ENCODE results near the gene AGL. TPM values are rescaled to one million over a fixed set of nuclear protein-coding genes. Genes with fewer than 3 reads are reported as not detected.

AGL gene
- total and polyA plus RNA-seq, 2 of the 4 experiments (the other 2 are of a cell fraction): 2.4 to 7.0 TPM

DNA sequence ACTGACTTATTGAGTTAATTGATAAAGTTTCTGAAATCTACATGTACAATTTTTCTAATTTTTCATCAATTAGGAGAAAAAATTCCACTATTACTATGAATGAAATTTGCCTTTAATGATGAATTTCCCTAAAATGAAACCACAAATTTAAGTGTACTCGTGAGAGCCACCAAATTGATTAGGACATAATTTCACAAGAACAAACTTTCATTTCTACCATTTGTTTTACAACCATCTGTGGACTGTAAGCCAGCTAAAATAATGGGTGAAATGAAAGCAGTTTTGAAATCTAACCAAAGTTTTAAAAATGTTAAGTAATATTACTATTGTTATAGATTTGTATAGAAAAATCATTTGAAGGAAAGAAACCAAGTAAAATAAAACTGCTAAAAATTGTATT, 41.8 kb downstream of the AGL start:
- Histone ChIP-seq H3K18ac (ENCODE audit: low read depth, low read length) (no peak overlapping the region), H3K9me3 (ENCODE audit: control insufficient read depth, insufficient read depth, low read length) (no peaks in the 10 kb centered on the region), H2BK15ac (ENCODE audit: low read depth, low read length) (no peak overlapping the region), H3K56ac (ENCODE audit: extremely low read depth, insufficient read depth, low read length) (no peak overlapping the region), H2BK5ac (ENCODE audit: low read depth, low read length, poor library complexity, severe bottlenecking) (no peak overlapping the region), H3K23ac (ENCODE audit: low read depth, low read length) (no peak overlapping the region), H3K27ac (ENCODE audit: insufficient read depth, low read length) (no peak overlapping the region), H2AFZ (replicated peaks; ENCODE audit: low read length, poor library complexity) (no peak overlapping the region), H2BK120ac (ENCODE audit: low read depth, low read length) (no peak overlapping the region), H3K4me2 (ENCODE audit: low read depth, low read length) (no peak overlapping the region), H2AK9ac (replicated peaks; ENCODE audit: low read depth, low read length, poor library complexity) (no peak overlapping the region), H3K9me1 (ENCODE audit: insufficient read depth, low read length) (no peaks in the 10 kb centered on the region), H3K27me3 (ENCODE audit: control insufficient read depth, insufficient read depth, low read length) (no peaks in the 10 kb centered on the region), H4K20me1 (ENCODE audit: insufficient read depth, low read length) (no peaks in the 10 kb centered on the region), H4K91ac (ENCODE audit: insufficient read depth, low read depth, low read length) (no peak overlapping the region), H3K4ac (ENCODE audit: low read depth, low read length) (no peak overlapping the region), H3K79me1 (ENCODE audit: low read depth in 1 of 2, low read length in 2 of 2) (no peaks in the 10 kb centered on the region), H4K5ac (ENCODE audit: low read depth, low read length) (no peak overlapping the region), H3K36me3 (ENCODE audit: control insufficient read depth, insufficient read depth, low read length) (peaks cover 4% of the 10 kb centered on the region; the same call in 1 of the 2 replicates), H3K14ac (replicated peaks; ENCODE audit: low read depth, low read length) (no peak overlapping the region), H2AK5ac (ENCODE audit: low read depth, low read length) (no peak overlapping the region), H3K9ac (ENCODE audit: low read depth, low read length) (no peak overlapping the region), H3K4me3 (ENCODE audit: insufficient read depth, low read depth, low read length) (no peak overlapping the region), H3K4me1 (ENCODE audit: control insufficient read depth, insufficient read depth, low read length) (no peaks in the 10 kb centered on the region), H2BK20ac (ENCODE audit: low read depth, low read length) (no peak overlapping the region), H4K8ac (ENCODE audit: low read depth in 2 of 2, low read length in 2 of 2) (no peak overlapping the region)
- POLR2A ChIA-PET (ENCODE audit: unreplicated experiment): no interaction called here
- in situ Hi-C loops (cut with MboI; ENCODE audit: low sequenced_read_pairs) (no loop called here), intact Hi-C loops (cut with micrococcal nuclease) (no loop called here), dilution Hi-C loops (cut with HindIII; ENCODE audit: low sequenced_read_pairs, unreplicated experiment) (no loop called here)
- TF ChIP-seq POLR2A (IDR thresholded peaks at IDR 0.05; ENCODE audit: low read depth, low read length) (no peak), RFX5 (IDR thresholded peaks at IDR 0.05; ENCODE audit: low read depth, low read length) (no peak), MAFK (IDR thresholded peaks at IDR 0.05; ENCODE audit: low read depth, low read length) (no peak), NFE2L2 (IDR thresholded peaks at IDR 0.05; ENCODE audit: low read depth, low read length) (no peak), MXI1 (IDR thresholded peaks at IDR 0.05; ENCODE audit: borderline replicate concordance, low read depth, low read length) (no peak), CEBPB (IDR thresholded peaks at IDR 0.05; ENCODE audit: low read depth, low read length) (no peak), CHD1 (IDR thresholded peaks at IDR 0.05; ENCODE audit: low read depth, low read length) (no peak), BHLHE40 (IDR thresholded peaks at IDR 0.05; ENCODE audit: low read depth, low read length) (no peak), SMC3 (IDR thresholded peaks at IDR 0.05; ENCODE audit: low read depth, low read length) (no peak), RCOR1 (IDR thresholded peaks at IDR 0.05; ENCODE audit: insufficient replicate concordance, low read length) (no peak), RAD21 (IDR thresholded peaks at IDR 0.05; ENCODE audit: low read length) (no peak), MAZ (IDR thresholded peaks at IDR 0.05; ENCODE audit: borderline replicate concordance, low read depth, low read length) (no peak), FOS (IDR thresholded peaks at IDR 0.05; ENCODE audit: low read depth, low read length) (no peak), CTCF (conservative IDR thresholded peaks at IDR 0.05; ENCODE audit: low read depth, low read length) (no peak)
- TF ChIP-seq, protein P1, sequence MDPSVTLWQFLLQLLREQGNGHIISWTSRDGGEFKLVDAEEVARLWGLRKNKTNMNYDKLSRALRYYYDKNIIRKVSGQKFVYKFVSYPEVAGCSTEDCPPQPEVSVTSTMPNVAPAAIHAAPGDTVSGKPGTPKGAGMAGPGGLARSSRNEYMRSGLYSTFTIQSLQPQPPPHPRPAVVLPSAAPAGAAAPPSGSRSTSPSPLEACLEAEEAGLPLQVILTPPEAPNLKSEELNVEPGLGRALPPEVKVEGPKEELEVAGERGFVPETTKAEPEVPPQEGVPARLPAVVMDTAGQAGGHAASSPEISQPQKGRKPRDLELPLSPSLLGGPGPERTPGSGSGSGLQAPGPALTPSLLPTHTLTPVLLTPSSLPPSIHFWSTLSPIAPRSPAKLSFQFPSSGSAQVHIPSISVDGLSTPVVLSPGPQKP (IDR thresholded peaks at IDR 0.05; ENCODE audit: borderline replicate concordance, low read depth, low read length): no peak
- TF ChIP-seq, protein P2, sequence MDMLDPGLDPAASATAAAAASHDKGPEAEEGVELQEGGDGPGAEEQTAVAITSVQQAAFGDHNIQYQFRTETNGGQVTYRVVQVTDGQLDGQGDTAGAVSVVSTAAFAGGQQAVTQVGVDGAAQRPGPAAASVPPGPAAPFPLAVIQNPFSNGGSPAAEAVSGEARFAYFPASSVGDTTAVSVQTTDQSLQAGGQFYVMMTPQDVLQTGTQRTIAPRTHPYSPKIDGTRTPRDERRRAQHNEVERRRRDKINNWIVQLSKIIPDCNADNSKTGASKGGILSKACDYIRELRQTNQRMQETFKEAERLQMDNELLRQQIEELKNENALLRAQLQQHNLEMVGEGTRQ (IDR thresholded peaks at IDR 0.05; ENCODE audit: low read depth, low read length): no peak
- CTCF ChIA-PET: no interaction called here
- DNase-seq (no peak), ATAC-seq (ENCODE audit: low read depth) (no peak)
- no TSS peak for BruUV-seq (replicated peaks)
- WGBS, 2 experiments (ENCODE audit: extremely low coverage in 2 of 2, insufficient read length in 1 of 2): no CpG with 5 or more reads among the region's 1 CpG

Measured in IMR-90 (cell line).